Measurements from ENCODE around the gene LTBP3. TPM values are rescaled to one million over a fixed set of nuclear protein-coding genes. Genes with fewer than 3 reads are reported as not detected.

Gene LTBP3
- total RNA-seq, 2 experiments from 2014 or later, result 35.5 to 36.3 TPM

- POLR2A ChIA-PET, result interaction anchor here (0.6 to 16.1 kb wide), 6 partner anchors 8 to 119 kb away, joined by 5 to 2088 read pairs (median 8); partner anchors contain the start of genes NEAT1 and SLC25A45
Observed at GRCh38 chr11:65501472-65502273, 56.5 kb downstream of the LTBP3 start.

GRCh38 chr11:65501186-65501471, 57.0 kb downstream of the LTBP3 start:
- POLR2A ChIA-PET, result interaction anchor here (0.6 to 16.1 kb wide), 4 partner anchors 25 to 79 kb away, joined by 5 to 2088 read pairs (median 12); partner anchors contain the start of gene NEAT1
- CTCF ChIA-PET, result interaction anchor here (0.5 to 22.9 kb wide), 3 partner anchors 16 to 80 kb away, joined by 3 to 423 read pairs (median 3); partner anchors contain the start of gene NEAT1

More at GRCh38 chr11:65501472-65502273, 56.5 kb downstream of the LTBP3 start:
- CTCF ChIA-PET, result interaction anchor here (0.5 to 22.9 kb wide), 4 partner anchors 15 to 81 kb away, joined by 3 to 423 read pairs (median 3); partner anchors contain the start of genes EHBP1L1 and NEAT1

- ChIA-PET POLR2A (interaction anchor here (0.6 to 16.1 kb wide), 11 partner anchors 7 to 167 kb away, joined by 3 to 2088 read pairs (median 6); partner anchors contain the start of genes DPF2, NEAT1 and SLC25A45), CTCF (interaction anchor here (0.6 to 22.9 kb wide), 2 partner anchors 9 to 80 kb away, joined by 5 to 423 read pairs; partner anchors contain the start of gene NEAT1)
Observed at GRCh38 chr11:65500387-65501185, 57.6 kb downstream of the LTBP3 start.

GRCh38 chr11:65499713-65500386, 58.3 kb downstream of the LTBP3 start:
- ChIA-PET CTCF (interaction anchor here (0.6 to 22.9 kb wide), 6 partner anchors 9 to 113 kb away, joined by 3 to 423 read pairs (median 6); partner anchors contain the start of genes FRMD8 and NEAT1), POLR2A (interaction anchor here (0.6 to 16.1 kb wide), 15 partner anchors 8 to 238 kb away, joined by 3 to 2088 read pairs (median 5); partner anchors contain the start of genes DPF2, NEAT1, POLA2 and SLC25A45)

GRCh38 chr11:65498977-65499712, 59.0 kb downstream of the LTBP3 start, which contains the start of gene MALAT1:
MALAT1 (plus strand) TSS chr11:65499045.
- CTCF ChIA-PET, result interaction anchor here (0.6 to 22.9 kb wide), 9 partner anchors 10 to 112 kb away, joined by 3 to 423 read pairs (median 3); partner anchors contain the start of genes FRMD8 and NEAT1

GRCh38 chr11:65498727-65498976, 59.5 kb downstream of the LTBP3 start:
- ChIA-PET CTCF (interaction anchor here (0.6 to 22.9 kb wide), 8 partner anchors 10 to 78 kb away, joined by 3 to 423 read pairs (median 3); partner anchors contain the start of gene NEAT1), POLR2A (interaction anchor here (0.6 to 16.1 kb wide), 18 partner anchors 9 to 639 kb away, joined by 3 to 2088 read pairs (median 5); partner anchors contain the start of genes FAM89B, FRMD8, NEAT1 and POLA2)

More at GRCh38 chr11:65498977-65499712, 59.0 kb downstream of the LTBP3 start, which contains the start of gene MALAT1:
- POLR2A ChIA-PET, result interaction anchor here (0.6 to 16.1 kb wide), 19 partner anchors 9 to 237 kb away, joined by 3 to 2088 read pairs (median 5); partner anchors contain the start of genes FAM89B, FRMD8, NEAT1 and POLA2

- CTCF ChIA-PET, result interaction anchor here (0.6 to 22.9 kb wide), 12 partner anchors 9 to 77 kb away, joined by 3 to 423 read pairs (median 3); partner anchors contain the start of gene NEAT1
- POLR2A ChIA-PET, result interaction anchor here (0.7 to 16.1 kb wide), 18 partner anchors 10 to 638 kb away, joined by 3 to 2088 read pairs (median 6); partner anchors contain the start of genes FAM89B, NEAT1, POLA2 and SCYL1
Observed at GRCh38 chr11:65498042-65498726, 60.0 kb downstream of the LTBP3 start.

- POLR2A ChIA-PET, result interaction anchor here (0.7 to 16.1 kb wide), 16 partner anchors 10 to 235 kb away, joined by 3 to 2088 read pairs (median 4); partner anchors contain the start of genes NEAT1, POLA2 and SLC25A45
Observed at GRCh38 chr11:65497141-65498041, 60.8 kb downstream of the LTBP3 start.

GRCh38 chr11:65496304-65497140, 61.6 kb downstream of the LTBP3 start:
- CTCF ChIA-PET, result interaction anchor here (0.7 to 22.9 kb wide), 11 partner anchors 9 to 126 kb away, joined by 3 to 423 read pairs (median 5); partner anchors contain the start of genes NEAT1 and SLC25A45
- POLR2A ChIA-PET, result interaction anchor here (0.7 to 16.1 kb wide), 16 partner anchors 9 to 235 kb away, joined by 3 to 2088 read pairs (median 4); partner anchors contain the start of genes NEAT1, POLA2 and SLC25A45

More at GRCh38 chr11:65497141-65498041, 60.8 kb downstream of the LTBP3 start:
- CTCF ChIA-PET, result interaction anchor here (0.6 to 22.9 kb wide), 11 partner anchors 11 to 115 kb away, joined by 3 to 423 read pairs (median 3); partner anchors contain the start of genes NEAT1 and SLC25A45

GRCh38 chr11:65493367-65494176, 64.6 kb downstream of the LTBP3 start:
- ChIA-PET POLR2A (interaction anchor here (0.9 to 4.7 kb wide), 13 partner anchors 9 to 111 kb away, joined by 3 to 41 read pairs (median 5); partner anchors contain the start of genes NEAT1 and SLC25A45), CTCF (interaction anchor here (0.6 to 2.5 kb wide), 5 partner anchors 16 to 77 kb away, joined by 3 to 8 read pairs (median 3); no protein-coding TSS in a partner anchor)

- POLR2A ChIA-PET, result interaction anchor here (0.9 to 4.7 kb wide), 13 partner anchors 10 to 111 kb away, joined by 3 to 41 read pairs (median 5); partner anchors contain the start of genes NEAT1 and SLC25A45
- CTCF ChIA-PET, result interaction anchor here (0.6 to 2.5 kb wide), 7 partner anchors 15 to 77 kb away, joined by 3 to 8 read pairs (median 3); no protein-coding TSS in a partner anchor
Observed at GRCh38 chr11:65492637-65493366, 65.4 kb downstream of the LTBP3 start.

- ChIA-PET POLR2A (interaction anchor here (0.7 to 4.7 kb wide), 6 partner anchors 13 to 110 kb away, joined by 3 to 41 read pairs (median 7); partner anchors contain the start of genes NEAT1 and SLC25A45), CTCF (interaction anchor here (1.0 to 2.5 kb wide), 4 partner anchors 23 to 76 kb away, joined by 3 to 8 read pairs (median 4); no protein-coding TSS in a partner anchor)
Observed at GRCh38 chr11:65492387-65492636, 65.8 kb downstream of the LTBP3 start.

All from activated CD8-positive, alpha-beta memory T cell treated with anti-CD3 and anti-CD28 coated beads for 36 hours (primary cell).